C4-2B (cell line): ENCODE results near the gene RAB26.

ENCODE experiments used
- CTCF ChIP-seq: fragments of 450-650 bp; conservative IDR thresholded peaks from 2 replicates; pipeline ENCODE4 v1.5.1; 2017; ENCODE audit warnings: mild to moderate bottlenecking
- ZFX ChIP-seq: fragments of 450-650 bp; IDR thresholded peaks from 2 replicates; pipeline ENCODE4 v1.6.1; 2017

GRCh38 chr16:2149630-2150417 lies 1.4 kb downstream of the RAB26 start:
- TF ChIP-seq CTCF = no peak
- peak; percentile 35; the same call in 1 of the 2 replicates for TF ChIP-seq ZFX
